Measurements from ENCODE around the gene IL4R.
A peak's percentile ranks its signal among the peaks of the same experiment; 100 is the strongest.
"Not testable (repeated sequence)": the region's sequence is repeated elsewhere in the genome, so short reads cannot be mapped to it uniquely, and the experiment has no call there.

Gene IL4R

GRCh38 chr16:27326251-27326650, 12.5 kb downstream of the IL4R start:
- H3K9ac ChIP-seq (ENCODE audit: low read depth, low read length): peak overlapping the region; percentile 60; the same call in 1 of the 2 replicates
- H3K4me3 ChIP-seq (ENCODE audit: low read length): no peak overlapping the region; the same call in 1 of the 2 replicates
- peaks cover 32% of the 10 kb centered on the region for H3K4me1 ChIP-seq (ENCODE audit: insufficient read depth, low read length)
- H3K36me3 ChIP-seq (ENCODE audit: insufficient read depth, low read depth, low read length): 0 out of 2 replicates have a peak, but pooled peaks cover under 1% of the 10 kb centered on the region
- peak overlapping the region; percentile 58 for H3K27ac ChIP-seq (ENCODE audit: low read length)
- H3K27me3 ChIP-seq (ENCODE audit: insufficient read depth, low read length): no peaks in the 10 kb centered on the region
- H3K9me3 ChIP-seq (ENCODE audit: insufficient read depth, low read depth, low read length): no peaks in the 10 kb centered on the region; the same call in 1 of the 2 replicates

- Histone ChIP-seq H3K27me3 (ENCODE audit: insufficient read depth, low read length) (no peaks in the 10 kb centered on the region), H3K4me1 (ENCODE audit: insufficient read depth, low read length) (peaks cover 33% of the 10 kb centered on the region), H3K27ac (ENCODE audit: low read length) (peak overlapping the region; percentile 58), H3K9me3 (ENCODE audit: insufficient read depth, low read depth, low read length) (no peaks in the 10 kb centered on the region; the same call in 1 of the 2 replicates), H3K9ac (ENCODE audit: low read depth, low read length) (peak overlapping the region; percentile 60; the same call in 1 of the 2 replicates), H3K36me3 (ENCODE audit: insufficient read depth, low read depth, low read length) (0 out of 2 replicates have a peak, but pooled peaks cover 3% of the 10 kb centered on the region), H3K4me3 (ENCODE audit: low read length) (peak overlapping the region; percentile 21; the same call in 1 of the 2 replicates)
Observed at GRCh38 chr16:27326738-27327585, 13.2 kb downstream of the IL4R start.

- Histone ChIP-seq H3K9me3 (ENCODE audit: insufficient read depth, low read depth, low read length) (no peaks in the 10 kb centered on the region; the same call in 1 of the 2 replicates), H3K27me3 (ENCODE audit: insufficient read depth, low read length) (no peaks in the 10 kb centered on the region), H3K9ac (ENCODE audit: low read depth, low read length) (no peak overlapping the region), H3K36me3 (ENCODE audit: insufficient read depth, low read depth, low read length) (0 out of 2 replicates have a peak, but pooled peaks cover 3% of the 10 kb centered on the region), H3K4me3 (ENCODE audit: low read length) (peak overlapping the region; percentile 21; the same call in 1 of the 2 replicates), H3K27ac (ENCODE audit: low read length) (no peak overlapping the region), H3K4me1 (ENCODE audit: insufficient read depth, low read length) (peaks cover 35% of the 10 kb centered on the region)
Observed at GRCh38 chr16:27327586-27327915, 13.8 kb downstream of the IL4R start.

- no peak overlapping the region for H3K4me3 ChIP-seq (ENCODE audit: low read length)
Observed at GRCh38 chr16:27328937-27329336, 15.2 kb downstream of the IL4R start.

GRCh38 chr16:27329376-27330079, 15.8 kb downstream of the IL4R start:
- not testable (repeated sequence) for H3K4me3 ChIP-seq (ENCODE audit: low read length); H3K9me3 ChIP-seq (ENCODE audit: insufficient read depth, low read depth, low read length); H3K9ac ChIP-seq (ENCODE audit: low read depth, low read length); H3K27ac ChIP-seq (ENCODE audit: low read length); H3K36me3 ChIP-seq (ENCODE audit: insufficient read depth, low read depth, low read length); H3K27me3 ChIP-seq (ENCODE audit: insufficient read depth, low read length)
- peaks cover 29% of the 10 kb centered on the region for H3K4me1 ChIP-seq (ENCODE audit: insufficient read depth, low read length)

More at GRCh38 chr16:27328937-27329336, 15.2 kb downstream of the IL4R start:
- H3K9ac ChIP-seq (ENCODE audit: low read depth, low read length): no peak overlapping the region
- H3K27me3 ChIP-seq (ENCODE audit: insufficient read depth, low read length): no peaks in the 10 kb centered on the region
- H3K9me3 ChIP-seq (ENCODE audit: insufficient read depth, low read depth, low read length): no peaks in the 10 kb centered on the region; the same call in 1 of the 2 replicates
- peaks cover 35% of the 10 kb centered on the region for H3K4me1 ChIP-seq (ENCODE audit: insufficient read depth, low read length)
- H3K27ac ChIP-seq (ENCODE audit: low read length): no peak overlapping the region
- H3K36me3 ChIP-seq (ENCODE audit: insufficient read depth, low read depth, low read length): 0 out of 2 replicates have a peak, but pooled peaks cover 7% of the 10 kb centered on the region

- Histone ChIP-seq H3K9ac (ENCODE audit: low read depth, low read length) (no peak overlapping the region), H3K27ac (ENCODE audit: low read length) (no peak overlapping the region), H3K4me3 (ENCODE audit: low read length) (no peak overlapping the region), H3K27me3 (ENCODE audit: insufficient read depth, low read length) (no peaks in the 10 kb centered on the region), H3K4me1 (ENCODE audit: insufficient read depth, low read length) (peaks cover 21% of the 10 kb centered on the region), H3K36me3 (ENCODE audit: insufficient read depth, low read depth, low read length) (0 out of 2 replicates have a peak, but pooled peaks cover 7% of the 10 kb centered on the region), H3K9me3 (ENCODE audit: insufficient read depth, low read depth, low read length) (no peaks in the 10 kb centered on the region; the same call in 1 of the 2 replicates)
Observed at GRCh38 chr16:27330542-27330941, 16.8 kb downstream of the IL4R start.

- H3K36me3 ChIP-seq (ENCODE audit: insufficient read depth, low read depth, low read length): 0 out of 2 replicates have a peak, but pooled peaks cover 7% of the 10 kb centered on the region
- H3K9ac ChIP-seq (ENCODE audit: low read depth, low read length): no peak overlapping the region
Observed at GRCh38 chr16:27332105-27332504, 18.3 kb downstream of the IL4R start.

GRCh38 chr16:27333104-27333503, 19.3 kb downstream of the IL4R start:
- 0 out of 2 replicates have a peak, but pooled peaks cover 7% of the 10 kb centered on the region for H3K36me3 ChIP-seq (ENCODE audit: insufficient read depth, low read depth, low read length)
- H3K4me3 ChIP-seq (ENCODE audit: low read length): no peak overlapping the region
- no peaks in the 10 kb centered on the region; the same call in 1 of the 2 replicates for H3K9me3 ChIP-seq (ENCODE audit: insufficient read depth, low read depth, low read length)
- peaks cover 10% of the 10 kb centered on the region; the same call in 1 of the 2 replicates for H3K4me1 ChIP-seq (ENCODE audit: insufficient read depth, low read length)
- H3K9ac ChIP-seq (ENCODE audit: low read depth, low read length): no peak overlapping the region
- no peak overlapping the region for H3K27ac ChIP-seq (ENCODE audit: low read length)
- no peaks in the 10 kb centered on the region for H3K27me3 ChIP-seq (ENCODE audit: insufficient read depth, low read length)

More at GRCh38 chr16:27332105-27332504, 18.3 kb downstream of the IL4R start:
- Histone ChIP-seq H3K27ac (ENCODE audit: low read length) (no peak overlapping the region), H3K9me3 (ENCODE audit: insufficient read depth, low read depth, low read length) (no peaks in the 10 kb centered on the region; the same call in 1 of the 2 replicates), H3K4me3 (ENCODE audit: low read length) (no peak overlapping the region), H3K4me1 (ENCODE audit: insufficient read depth, low read length) (peaks cover 10% of the 10 kb centered on the region; the same call in 1 of the 2 replicates), H3K27me3 (ENCODE audit: insufficient read depth, low read length) (no peaks in the 10 kb centered on the region)

- no peaks in the 10 kb centered on the region for H3K27me3 ChIP-seq (ENCODE audit: insufficient read depth, low read length)
- H3K4me1 ChIP-seq (ENCODE audit: insufficient read depth, low read length): peaks cover 10% of the 10 kb centered on the region; the same call in 1 of the 2 replicates
- no peak overlapping the region for H3K9ac ChIP-seq (ENCODE audit: low read depth, low read length)
Observed at GRCh38 chr16:27333549-27333948, 19.8 kb downstream of the IL4R start.

GRCh38 chr16:27334192-27334764, 20.5 kb downstream of the IL4R start:
- H3K4me1 ChIP-seq (ENCODE audit: insufficient read depth, low read length): peaks cover 10% of the 10 kb centered on the region; the same call in 1 of the 2 replicates
- no peaks in the 10 kb centered on the region for H3K27me3 ChIP-seq (ENCODE audit: insufficient read depth, low read length)
- no peak overlapping the region for H3K4me3 ChIP-seq (ENCODE audit: low read length)
- no peaks in the 10 kb centered on the region for H3K9me3 ChIP-seq (ENCODE audit: insufficient read depth, low read depth, low read length)
- H3K36me3 ChIP-seq (ENCODE audit: insufficient read depth, low read depth, low read length): 0 out of 2 replicates have a peak, but pooled peaks cover 7% of the 10 kb centered on the region
- H3K9ac ChIP-seq (ENCODE audit: low read depth, low read length): no peak overlapping the region
- H3K27ac ChIP-seq (ENCODE audit: low read length): no peak overlapping the region

More at GRCh38 chr16:27333549-27333948, 19.8 kb downstream of the IL4R start:
- Histone ChIP-seq H3K27ac (ENCODE audit: low read length) (no peak overlapping the region), H3K4me3 (ENCODE audit: low read length) (no peak overlapping the region), H3K36me3 (ENCODE audit: insufficient read depth, low read depth, low read length) (0 out of 2 replicates have a peak, but pooled peaks cover 7% of the 10 kb centered on the region), H3K9me3 (ENCODE audit: insufficient read depth, low read depth, low read length) (no peaks in the 10 kb centered on the region; the same call in 1 of the 2 replicates)

- Histone ChIP-seq H3K4me1 (ENCODE audit: insufficient read depth, low read length) (peaks cover 8% of the 10 kb centered on the region; the same call in 1 of the 2 replicates), H3K9ac (ENCODE audit: low read depth, low read length) (no peak overlapping the region), H3K9me3 (ENCODE audit: insufficient read depth, low read depth, low read length) (no peaks in the 10 kb centered on the region), H3K27me3 (ENCODE audit: insufficient read depth, low read length) (no peaks in the 10 kb centered on the region), H3K27ac (ENCODE audit: low read length) (no peak overlapping the region), H3K4me3 (ENCODE audit: low read length) (no peak overlapping the region), H3K36me3 (ENCODE audit: insufficient read depth, low read depth, low read length) (0 out of 2 replicates have a peak, but pooled peaks cover 7% of the 10 kb centered on the region)
Observed at GRCh38 chr16:27334838-27335237, 21.1 kb downstream of the IL4R start.
